ENCODE measurements around the gene GMPPA.

GRCh38 chr2:219499555-219499954 is 864 bp downstream of the GMPPA start:
- TF ChIP-seq ISL1 (CRISPR knock-in tag; IDR thresholded peaks at IDR 0.05): no peak
- TF ChIP-seq, protein P1, sequence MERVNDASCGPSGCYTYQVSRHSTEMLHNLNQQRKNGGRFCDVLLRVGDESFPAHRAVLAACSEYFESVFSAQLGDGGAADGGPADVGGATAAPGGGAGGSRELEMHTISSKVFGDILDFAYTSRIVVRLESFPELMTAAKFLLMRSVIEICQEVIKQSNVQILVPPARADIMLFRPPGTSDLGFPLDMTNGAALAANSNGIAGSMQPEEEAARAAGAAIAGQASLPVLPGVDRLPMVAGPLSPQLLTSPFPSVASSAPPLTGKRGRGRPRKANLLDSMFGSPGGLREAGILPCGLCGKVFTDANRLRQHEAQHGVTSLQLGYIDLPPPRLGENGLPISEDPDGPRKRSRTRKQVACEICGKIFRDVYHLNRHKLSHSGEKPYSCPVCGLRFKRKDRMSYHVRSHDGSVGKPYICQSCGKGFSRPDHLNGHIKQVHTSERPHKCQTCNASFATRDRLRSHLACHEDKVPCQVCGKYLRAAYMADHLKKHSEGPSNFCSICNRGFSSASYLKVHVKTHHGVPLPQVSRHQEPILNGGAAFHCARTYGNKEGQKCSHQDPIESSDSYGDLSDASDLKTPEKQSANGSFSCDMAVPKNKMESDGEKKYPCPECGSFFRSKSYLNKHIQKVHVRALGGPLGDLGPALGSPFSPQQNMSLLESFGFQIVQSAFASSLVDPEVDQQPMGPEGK (CRISPR knock-in tag; IDR thresholded peaks at IDR 0.05; ENCODE audit: borderline replicate concordance): no peak
- no peak for TF ChIP-seq OSR1 (CRISPR knock-in tag; IDR thresholded peaks at IDR 0.05)
- no peak for TF ChIP-seq ZNF8 (CRISPR knock-in tag; IDR thresholded peaks at IDR 0.05)
- no peak for TF ChIP-seq PPARA (CRISPR knock-in tag; IDR thresholded peaks at IDR 0.05; ENCODE audit: borderline replicate concordance)
- no peak for TF ChIP-seq ZFP3 (CRISPR knock-in tag; IDR thresholded peaks at IDR 0.05)
- TF ChIP-seq, protein P2, sequence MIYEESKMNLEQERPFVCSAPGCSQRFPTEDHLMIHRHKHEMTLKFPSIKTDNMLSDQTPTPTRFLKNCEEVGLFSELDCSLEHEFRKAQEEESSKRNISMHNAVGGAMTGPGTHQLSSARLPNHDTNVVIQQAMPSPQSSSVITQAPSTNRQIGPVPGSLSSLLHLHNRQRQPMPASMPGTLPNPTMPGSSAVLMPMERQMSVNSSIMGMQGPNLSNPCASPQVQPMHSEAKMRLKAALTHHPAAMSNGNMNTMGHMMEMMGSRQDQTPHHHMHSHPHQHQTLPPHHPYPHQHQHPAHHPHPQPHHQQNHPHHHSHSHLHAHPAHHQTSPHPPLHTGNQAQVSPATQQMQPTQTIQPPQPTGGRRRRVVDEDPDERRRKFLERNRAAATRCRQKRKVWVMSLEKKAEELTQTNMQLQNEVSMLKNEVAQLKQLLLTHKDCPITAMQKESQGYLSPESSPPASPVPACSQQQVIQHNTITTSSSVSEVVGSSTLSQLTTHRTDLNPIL (CRISPR knock-in tag; IDR thresholded peaks at IDR 0.05; ENCODE audit: low read depth): no peak
- no peak for TF ChIP-seq ARNTL (CRISPR knock-in tag; IDR thresholded peaks at IDR 0.05; ENCODE audit: borderline replicate concordance, low read depth)
- TF ChIP-seq ZNF70 (CRISPR knock-in tag; IDR thresholded peaks at IDR 0.05): no peak
- TF ChIP-seq GLIS3 (CRISPR knock-in tag; IDR thresholded peaks at IDR 0.05): no peak
- TF ChIP-seq RARB (CRISPR knock-in tag; IDR thresholded peaks at IDR 0.05): no peak
- TF ChIP-seq ESRRG (CRISPR knock-in tag; IDR thresholded peaks at IDR 0.05): no peak
